Endothelial cell of umbilical vein (primary cell): ENCODE results near the gene RPS16. TPM values are rescaled to one million over a fixed set of nuclear protein-coding genes. Genes with fewer than 3 reads are reported as not detected.

Experiments
- BruUV-seq: library from RNA; stranded (reverse); fragments of 400-500 nt; replicated peaks from 2 replicates; lab custom pipeline; 2021; lab: Mats Ljungman, UMichigan
- CTCF ChIA-PET: fragments of 300-600, 350-600 bp; sonication (Branson Sonifier 250); formaldehyde crosslinking; loops from one replicate; lab custom pipeline; 2021; ENCODE audit warnings: antibody characterized with exemption, inconsistent platforms; lab: Charles Lee
- POLR2A ChIA-PET: fragments of 300-600, 350-600 bp; sonication (Branson Sonifier 250); formaldehyde crosslinking; loops from one replicate; lab custom pipeline; 2021; ENCODE audit warnings: antibody characterized with exemption, inconsistent platforms; lab: Charles Lee
- DNase-seq: peaks from one replicate; pipeline ENCODE4 v3.0.0-alpha.2; 2011; ENCODE audit warnings: low read depth, low spot score
- FAIRE-seq: peaks from 2 replicates; lab custom pipeline; 2011; peaks lifted over from hg19 to GRCh38; lab: Jason Lieb, UNC
- H2AFZ ChIP-seq: 2 replicates; pipeline ENCODE4 v1.6.0; 2012; ENCODE audit warnings: low read depth, low read length, control low read depth, inconsistent platforms
- H3K27ac ChIP-seq: 2 replicates; pipeline ENCODE4 v1.5.1; 2011; ENCODE audit warnings: low read depth, mild to moderate bottlenecking, control low read depth, low read length, moderate library complexity; ENCODE audit not compliant: insufficient read depth
- H3K27me3 ChIP-seq, 2 experiments: 2 replicates each; pipeline versions ENCODE4 v1.6.0 to v1.6.1; 2011; ENCODE audit warnings: low read length in 2 of 2, mixed read lengths in 1 of 2; ENCODE audit not compliant: control insufficient read depth in 2 of 2, insufficient read depth in 2 of 2
- H3K36me3 ChIP-seq, 2 experiments: 2 replicates in 1 of 2; 3 replicates in 1 of 2; pipeline ENCODE4 v1.5.1; 2011; ENCODE audit warnings: low read length in 2 of 2, mild to moderate bottlenecking in 1 of 2, moderate library complexity in 1 of 2; ENCODE audit not compliant: control insufficient read depth in 2 of 2, insufficient read depth in 2 of 2; ENCODE audit errors: extremely low read depth in 1 of 2
- H3K4me1 ChIP-seq: 3 replicates; pipeline ENCODE4 v1.5.1; 2011; ENCODE audit warnings: mild to moderate bottlenecking, low read length; ENCODE audit not compliant: control insufficient read depth, insufficient read depth; ENCODE audit errors: extremely low read depth
- H3K4me2 ChIP-seq: 2 replicates; pipeline ENCODE4 v1.6.1; 2011; ENCODE audit warnings: low read length, control low read depth, mixed read lengths; ENCODE audit not compliant: insufficient read depth
- H3K4me3 ChIP-seq, 3 experiments: fragments of 200-600 bp in 1 of 3; sonication (generic), shearing (Covaris generic) in 1 of 3; replicated peaks in 1 of 3; 2 replicates each; pipeline ENCODE4 v1.5.1; 2011 to 2016; ENCODE audit warnings: control low read depth in 3 of 3, low read length in 3 of 3, mild to moderate bottlenecking in 2 of 3, inconsistent platforms in 1 of 3, low read depth in 1 of 3, moderate library complexity in 1 of 3; ENCODE audit not compliant: insufficient read depth in 1 of 3
- H3K79me2 ChIP-seq: 2 replicates; pipeline ENCODE4 v1.6.0; 2012; ENCODE audit warnings: low read length, inconsistent platforms; ENCODE audit not compliant: control insufficient read depth, insufficient read depth
- H3K9ac ChIP-seq: replicated peaks from 2 replicates; pipeline ENCODE3; 2011; ENCODE audit warnings: low read length, control low read depth; ENCODE audit not compliant: insufficient read depth; ENCODE audit errors: extremely low read depth
- H3K9me1 ChIP-seq: replicated peaks from 3 replicates; pipeline ENCODE4 v1.6.0; 2011; ENCODE audit warnings: mild to moderate bottlenecking, low read length; ENCODE audit not compliant: control insufficient read depth, insufficient read depth; ENCODE audit errors: extremely low read depth
- H3K9me3 ChIP-seq: replicated peaks from 2 replicates; pipeline ENCODE4 v1.5.1; 2012; ENCODE audit warnings: low read length, inconsistent platforms; ENCODE audit not compliant: control insufficient read depth, insufficient read depth
- H4K20me1 ChIP-seq: replicated peaks from 2 replicates; pipeline ENCODE3; 2011; ENCODE audit warnings: mild to moderate bottlenecking, low read length; ENCODE audit not compliant: control insufficient read depth, insufficient read depth; ENCODE audit errors: extremely low read depth
- CTCF ChIP-seq, 2 donors: IDR thresholded peaks; 1 replicate in 1 of 2; 2 replicates in 1 of 2; pipeline ENCODE4 v1.5.1; 2011; ENCODE audit warnings: low read length in 2 of 2, mild to moderate bottlenecking in 2 of 2, moderate library complexity in 2 of 2, control low read depth in 1 of 2, inconsistent platforms in 1 of 2, low read depth in 1 of 2; ENCODE audit not compliant: insufficient read depth in 1 of 2; ENCODE audit errors: extremely low read depth in 1 of 2
- EZH2 ChIP-seq: IDR thresholded peaks from 2 replicates; pipeline ENCODE4 v1.6.1; 2012; ENCODE audit warnings: borderline replicate concordance, low read depth, mild to moderate bottlenecking, moderate library complexity, low read length, inconsistent platforms; ENCODE audit not compliant: severe bottlenecking
- FOS ChIP-seq: IDR thresholded peaks from 2 replicates; pipeline ENCODE4 v1.6.1; 2011; ENCODE audit warnings: mild to moderate bottlenecking, low read length, moderate library complexity, borderline replicate concordance; ENCODE audit not compliant: insufficient read depth
- GATA2 ChIP-seq: IDR thresholded peaks from 2 replicates; pipeline ENCODE4 v1.7.0; 2011; ENCODE audit warnings: low read depth, mild to moderate bottlenecking, moderate library complexity, mixed read lengths, low read length; ENCODE audit not compliant: insufficient read length, insufficient read depth
- JUN ChIP-seq: IDR thresholded peaks from 2 replicates; pipeline ENCODE4 v1.6.1; 2011; ENCODE audit warnings: borderline replicate concordance, low read depth; ENCODE audit not compliant: insufficient read length, insufficient read depth
- MYC ChIP-seq: IDR thresholded peaks from one replicate; pipeline ENCODE4 v1.6.1; 2011; ENCODE audit warnings: mild to moderate bottlenecking, low read depth, low read length
- POLR2A ChIP-seq: IDR thresholded peaks from 2 replicates; pipeline ENCODE4 v1.6.1; 2012; ENCODE audit warnings: low read depth, mild to moderate bottlenecking, control low read depth, low read length
- POLR2AphosphoS5 ChIP-seq: IDR thresholded peaks from 2 replicates; pipeline ENCODE4 v1.6.1; 2012; ENCODE audit warnings: low read depth, mild to moderate bottlenecking, control low read depth, low read length, moderate library complexity; ENCODE audit not compliant: insufficient read depth
- dilution Hi-C: fragments of 300-500 bp; cut with MboI; formaldehyde crosslinking; loops from one replicate; pipeline ENCODE4 v1.15.0; 2019; ENCODE audit warnings: low sequenced_read_pairs; ENCODE audit not compliant: extremely low pct_ligation_motif_present
- intact Hi-C: fragments of 100-400 bp; cut with micrococcal nuclease; formaldehyde crosslinking; loops from one replicate; pipeline ENCODE4 v1.10.0; 2022
- polyA plus RNA-seq, 4 experiments: library from polyadenylated mRNA; depleted of rRNA in 3 of 4; stranded (reverse) in 3 of 4; unstranded in 1 of 4; fragments of >200 nt; gene quantifications; 2 replicates each; pipeline versions ENCODE4 v1.2.1 to v1.2.3, GENCODE V29; 2011 to 2012; ENCODE audit warnings: missing spikeins in 1 of 4
- total RNA-seq: library from RNA; stranded (reverse); gene quantifications from 2 replicates; pipeline ENCODE4 v1.2.3, GENCODE V29; 2021
- TF ChIP-seq, protein P1 (sequence below): IDR thresholded peaks from 2 replicates; pipeline ENCODE4 v1.6.1; 2011; ENCODE audit not compliant: insufficient read depth, insufficient read length

Gene RPS16
- total and polyA plus RNA-seq, 2 donors (not counting 3 experiments of a cell fraction or from before 2014, with no cell fraction given), result 1,768 to 5,244 TPM

DNA sequence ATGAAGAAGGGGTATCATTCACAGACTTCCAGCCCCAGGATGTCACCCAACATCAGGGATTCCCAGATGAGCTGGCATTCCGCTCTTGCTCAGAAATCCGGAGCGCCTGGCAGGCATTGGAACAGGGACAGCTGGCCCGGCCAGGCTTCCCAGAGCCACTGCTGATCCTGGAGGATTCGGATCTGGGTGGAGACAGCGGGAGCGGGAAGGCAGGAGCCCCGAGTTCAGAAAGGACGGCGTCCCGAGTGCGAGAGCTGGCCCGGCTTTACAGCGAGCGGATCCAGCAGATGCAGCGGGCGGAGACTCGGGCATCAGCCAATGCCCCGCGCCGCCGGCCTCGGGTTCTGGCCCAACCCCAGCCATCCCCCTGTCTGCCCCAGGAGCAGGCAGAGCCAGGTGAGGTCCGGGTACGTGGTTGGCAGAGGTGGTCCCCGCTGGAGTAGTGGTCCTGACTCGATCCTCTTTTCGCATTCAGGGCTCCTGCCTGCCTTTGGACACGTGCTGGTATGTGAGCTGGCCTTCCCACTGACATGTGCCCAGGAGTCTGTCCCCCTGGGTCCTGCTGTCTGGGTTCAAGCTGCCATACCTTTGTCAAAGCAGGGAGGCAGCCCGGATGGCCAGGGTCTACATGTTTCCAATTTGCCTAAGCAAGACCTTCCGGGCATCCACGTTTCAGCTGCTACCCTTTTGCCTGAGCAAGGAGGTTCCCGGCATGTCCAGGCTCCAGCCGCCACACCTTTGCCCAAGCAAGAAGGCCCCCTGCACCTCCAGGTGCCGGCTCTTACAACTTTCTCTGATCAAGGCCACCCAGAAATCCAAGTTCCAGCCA lies 12.3 kb downstream of the RPS16 start:
- H3K4me1 ChIP-seq, result peaks cover 4% of the 10 kb centered on the region
- intact Hi-C loops (no loop called here), dilution Hi-C loops (no loop called here)
- BruUV-seq, result no TSS peak
- FAIRE-seq (no peak), DNase-seq (no peak)
- no peak overlapping the region for H2AFZ ChIP-seq
- no peaks in the 10 kb centered on the region for H3K27me3 ChIP-seq
- no peak overlapping the region for H3K4me3 ChIP-seq
- no peaks in the 10 kb centered on the region for H3K79me2 ChIP-seq
- no peak overlapping the region for H3K9ac ChIP-seq
- no peaks in the 10 kb centered on the region for H3K9me1 ChIP-seq
- no peak for TF ChIP-seq EZH2
- TF ChIP-seq FOS, result no peak
- no peak for TF ChIP-seq JUN
- no peak for TF ChIP-seq CTCF (IDR thresholded peaks at IDR 0.05; ENCODE audit: extremely low read depth in 1 of 2, insufficient read depth in 1 of 2, low read depth in 1 of 2, low read length in 2 of 2)
- TF ChIP-seq POLR2A, result no peak
- no peak for TF ChIP-seq GATA2
- TF ChIP-seq, protein P1, sequence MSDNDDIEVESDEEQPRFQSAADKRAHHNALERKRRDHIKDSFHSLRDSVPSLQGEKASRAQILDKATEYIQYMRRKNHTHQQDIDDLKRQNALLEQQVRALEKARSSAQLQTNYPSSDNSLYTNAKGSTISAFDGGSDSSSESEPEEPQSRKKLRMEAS, result no peak
- TF ChIP-seq MYC, result no peak
- no peak for TF ChIP-seq POLR2AphosphoS5
- H3K9me3 ChIP-seq, result no peaks in the 10 kb centered on the region
- no peak overlapping the region for H3K4me2 ChIP-seq
- H3K36me3 ChIP-seq, result peaks cover 11 to 38% of the 10 kb centered on the region in 2 experiments
- no peaks in the 10 kb centered on the region for H4K20me1 ChIP-seq
- ChIA-PET CTCF (interaction anchor here (1.2 kb wide), 1 partner anchor 10 kb away, joined by 4 read pairs; no protein-coding TSS in a partner anchor), POLR2A (interaction anchor here (2.2 kb wide), 1 partner anchor 12 kb away, joined by 9 read pairs; the partner anchor contains the start of gene RPS16)
- no peak overlapping the region for H3K27ac ChIP-seq
